GM20431 (cell line): ENCODE results near the gene PSD.
"Not testable (repeated sequence)": the region's sequence is repeated elsewhere in the genome, so short reads cannot be mapped to it uniquely, and the experiment has no call there.

Source experiments
- in situ Hi-C: fragments of 300-500 bp; cut with MseI, MboI; formaldehyde crosslinking; loops from one replicate; pipeline ENCODE4 v1.15.0; 2020; ENCODE audit warnings: low sequenced_read_pairs; ENCODE audit not compliant: unreplicated experiment

PSD gene

DNA sequence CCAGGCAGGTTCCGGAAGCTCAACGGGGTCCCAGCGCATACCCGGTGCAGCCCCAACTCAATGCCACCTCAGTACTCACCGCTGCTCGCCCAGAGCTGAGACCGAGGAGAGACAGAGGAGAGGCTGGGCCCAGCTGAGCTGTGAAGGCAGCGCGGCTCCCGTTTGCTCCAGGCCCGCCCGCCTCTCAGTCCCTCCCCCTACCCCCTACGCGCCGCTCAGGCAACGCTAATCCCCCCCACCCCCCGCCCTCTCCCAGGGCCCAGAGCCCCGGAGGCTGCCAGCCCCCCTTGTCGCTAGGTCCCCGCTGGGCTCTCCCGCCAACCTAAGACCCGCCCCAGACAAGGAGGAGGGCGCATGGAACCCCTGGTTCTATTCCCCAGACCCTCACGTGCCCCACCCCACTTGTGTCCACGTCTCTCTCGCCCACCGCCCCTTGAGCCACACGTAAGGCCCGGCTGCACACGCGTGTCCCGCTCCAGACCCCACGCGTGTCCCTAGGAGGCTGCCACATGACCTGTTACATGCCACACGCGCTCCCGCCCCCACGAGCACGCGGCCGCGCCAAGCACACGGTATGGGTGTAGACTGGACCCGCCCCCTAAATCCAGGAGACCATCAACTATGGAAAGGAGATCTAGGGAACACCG, at the start of gene PSD:
PSD (minus strand) TSS at position 164 of the 647 bp plus-strand sequence. CDS start 1,747 bp downstream, outside the sequence.
- in situ Hi-C loops: no loop called here

DNA sequence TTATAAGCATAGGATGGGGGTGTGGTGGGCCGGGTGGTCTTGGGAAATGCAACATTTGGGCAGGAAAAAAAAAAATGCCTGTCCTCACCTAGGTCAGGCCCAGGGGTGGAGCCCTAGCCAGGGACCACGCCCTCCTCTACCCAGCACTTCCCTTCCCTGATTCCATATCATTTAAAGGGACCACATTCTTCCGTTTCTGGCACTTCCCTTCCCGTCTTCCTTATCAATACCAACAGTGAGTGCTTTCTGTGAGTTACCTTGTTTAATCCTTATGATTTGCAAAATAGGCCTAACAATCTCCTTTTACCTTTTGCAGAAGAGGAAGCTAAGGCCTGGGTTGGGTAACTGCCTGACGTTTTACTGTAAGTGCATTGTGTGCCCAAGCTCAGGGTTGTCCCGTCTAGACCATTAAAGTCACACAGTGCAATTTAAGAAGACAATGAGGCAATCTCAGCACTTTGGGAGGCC, 49.4 kb upstream of the PSD start:
- in situ Hi-C loops: no loop called here

GRCh38 chr10:102467318-102467717, 48.7 kb upstream of the PSD start:
- in situ Hi-C loops: no loop called here

DNA sequence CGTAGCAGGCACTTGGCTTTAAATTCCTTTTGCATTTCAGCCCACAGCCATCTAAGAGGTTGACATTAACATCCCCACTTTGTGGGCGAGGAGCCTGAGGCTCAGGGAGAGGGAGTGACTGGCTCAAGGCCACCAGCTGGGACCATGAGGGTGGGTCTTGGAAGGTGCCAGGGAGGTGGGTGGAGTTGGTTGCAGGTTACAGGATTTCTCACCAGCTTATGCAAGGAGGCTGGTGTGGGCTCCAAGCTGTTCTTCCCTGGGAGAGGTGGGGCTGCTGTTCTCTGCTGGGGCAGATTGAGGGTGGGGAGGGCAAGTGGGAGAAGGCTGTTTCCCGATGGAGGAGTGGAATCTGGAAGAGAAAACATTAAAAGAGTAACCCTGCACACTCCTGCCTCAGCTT, 46.9 kb upstream of the PSD start:
- in situ Hi-C loops: no loop called here

DNA sequence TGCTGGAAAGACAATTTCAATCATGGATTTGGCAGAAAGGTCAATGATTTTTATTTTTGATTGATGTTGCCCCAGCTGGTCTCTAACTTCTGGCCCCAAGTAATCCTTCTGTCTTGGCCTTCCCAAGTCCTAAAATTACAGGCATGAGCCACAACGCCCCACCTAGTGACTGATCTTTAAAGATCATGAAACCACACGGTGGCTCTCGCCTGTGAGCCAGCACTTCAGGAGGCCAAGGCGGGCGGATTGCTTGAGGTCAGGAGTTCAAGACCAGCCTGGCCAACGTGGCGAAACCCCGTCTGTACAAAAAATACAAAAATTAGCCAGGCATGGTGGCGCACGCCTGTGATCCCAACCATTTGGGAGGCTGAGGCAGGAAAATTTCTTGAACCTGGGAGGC, 45.4 kb upstream of the PSD start:
- in situ Hi-C loops: no loop called here

GRCh38 chr10:102462512-102463054, 44.0 kb upstream of the PSD start:
- in situ Hi-C loops: no loop called here

DNA sequence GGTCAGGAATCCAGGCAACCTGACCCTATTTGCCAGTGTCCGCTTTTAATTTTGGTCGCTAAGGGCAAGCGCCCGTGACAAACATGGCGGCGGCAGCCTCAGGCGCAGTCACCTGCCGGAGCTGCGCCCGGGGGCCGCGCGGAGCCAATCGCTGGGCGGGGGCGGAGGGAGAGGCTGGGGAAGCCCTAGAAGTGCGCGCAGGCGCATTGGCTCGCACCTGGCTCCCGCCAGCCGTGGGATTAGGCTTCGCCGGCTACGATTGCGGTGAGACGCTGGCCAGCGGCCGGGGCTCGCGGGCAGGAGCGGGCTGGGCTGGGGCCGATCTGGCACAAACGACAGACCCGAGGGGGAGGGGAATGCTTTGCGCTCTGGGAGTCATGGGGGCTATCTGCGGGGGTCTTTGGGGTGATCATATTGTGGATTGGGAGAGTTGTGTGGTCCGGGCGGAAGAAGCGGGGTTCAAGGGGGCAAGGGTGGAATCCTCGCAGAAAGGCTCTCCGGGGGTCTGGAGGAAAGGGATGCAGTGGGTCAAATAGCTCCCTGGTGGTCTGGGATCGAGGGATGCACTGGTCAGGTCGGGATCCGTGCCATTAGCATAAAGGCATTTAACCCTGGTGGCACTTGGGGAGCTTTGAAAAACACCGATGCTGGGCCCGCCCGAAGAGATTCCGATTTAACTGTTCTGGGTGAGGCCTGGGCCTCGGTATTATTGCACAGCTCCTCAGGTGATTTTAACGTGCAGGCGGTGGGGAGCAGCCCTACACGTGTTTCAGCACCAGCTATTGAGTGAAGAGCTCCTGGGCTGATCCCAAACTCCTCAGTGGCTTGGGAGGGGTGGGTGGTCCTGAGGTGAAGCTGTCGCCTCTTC, 42.8 kb upstream of the PSD start:
- in situ Hi-C loops: no loop called here

DNA sequence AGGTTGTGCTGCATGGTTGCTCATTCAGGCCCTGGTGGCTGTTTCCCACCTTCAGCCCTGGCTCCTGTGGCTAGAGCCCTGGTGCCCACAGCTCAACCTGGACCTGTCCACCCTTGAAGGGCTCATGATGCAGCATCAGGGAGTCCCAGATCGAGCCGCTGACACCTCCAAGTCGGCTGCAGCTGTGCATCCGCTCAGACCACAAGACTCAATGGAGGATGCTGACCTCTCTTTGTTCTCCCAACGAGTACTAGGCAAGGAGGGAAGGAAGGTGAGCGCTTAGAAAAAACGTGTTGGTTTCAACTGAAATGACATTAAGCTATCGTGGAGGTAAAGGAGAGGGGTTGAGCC, 42.2 kb upstream of the PSD start:
- in situ Hi-C loops: no loop called here

GRCh38 chr10:102458656-102459055, 40.1 kb upstream of the PSD start:
- in situ Hi-C loops: no loop called here

GRCh38 chr10:102457591-102458150, 39.1 kb upstream of the PSD start:
- in situ Hi-C loops: no loop called here

GRCh38 chr10:102455893-102456471, 37.4 kb upstream of the PSD start:
- in situ Hi-C loops: no loop called here

DNA sequence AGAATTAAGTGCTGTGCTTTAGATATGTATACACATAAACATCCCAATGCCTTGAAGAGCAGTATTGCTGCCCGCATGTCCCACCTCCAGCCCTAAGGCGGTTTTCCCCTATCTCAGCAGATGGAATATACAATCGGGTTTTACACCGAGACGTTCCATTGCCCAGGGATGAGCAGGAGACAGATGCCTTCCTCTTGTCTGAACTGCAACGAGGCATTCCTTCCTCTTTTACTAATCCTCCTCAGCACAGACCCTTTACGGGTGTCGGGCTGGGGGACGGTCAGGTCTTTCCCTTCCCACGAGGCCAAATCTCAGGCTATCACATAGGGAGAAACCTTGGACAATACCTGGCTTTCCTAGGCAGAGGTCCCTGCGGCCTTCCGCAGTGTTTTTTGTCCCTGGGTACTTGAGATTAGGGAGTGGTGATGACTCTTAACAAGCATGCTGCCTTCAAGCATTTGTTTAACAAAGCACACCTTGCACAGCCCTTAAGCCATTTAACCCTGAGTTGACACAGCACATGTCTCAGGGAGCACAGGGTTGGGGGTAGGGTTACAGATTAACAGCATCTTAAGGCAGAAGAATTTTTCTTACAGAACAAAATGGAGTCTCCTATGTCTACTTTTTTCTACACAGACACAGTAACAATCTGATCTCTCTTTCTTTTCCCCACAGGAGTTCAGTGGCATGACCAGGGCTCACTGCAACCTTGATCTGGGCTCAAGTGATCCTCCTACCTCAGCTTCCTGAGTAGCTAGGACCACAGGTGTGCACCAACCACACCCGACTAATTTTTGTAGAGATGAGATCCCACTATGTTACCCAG, 36.3 kb upstream of the PSD start:
- in situ Hi-C loops: not testable (repeated sequence)

- in situ Hi-C loops: no loop called here
Measured at GRCh38 chr10:102453502-102453901, 34.9 kb upstream of the PSD start.

DNA sequence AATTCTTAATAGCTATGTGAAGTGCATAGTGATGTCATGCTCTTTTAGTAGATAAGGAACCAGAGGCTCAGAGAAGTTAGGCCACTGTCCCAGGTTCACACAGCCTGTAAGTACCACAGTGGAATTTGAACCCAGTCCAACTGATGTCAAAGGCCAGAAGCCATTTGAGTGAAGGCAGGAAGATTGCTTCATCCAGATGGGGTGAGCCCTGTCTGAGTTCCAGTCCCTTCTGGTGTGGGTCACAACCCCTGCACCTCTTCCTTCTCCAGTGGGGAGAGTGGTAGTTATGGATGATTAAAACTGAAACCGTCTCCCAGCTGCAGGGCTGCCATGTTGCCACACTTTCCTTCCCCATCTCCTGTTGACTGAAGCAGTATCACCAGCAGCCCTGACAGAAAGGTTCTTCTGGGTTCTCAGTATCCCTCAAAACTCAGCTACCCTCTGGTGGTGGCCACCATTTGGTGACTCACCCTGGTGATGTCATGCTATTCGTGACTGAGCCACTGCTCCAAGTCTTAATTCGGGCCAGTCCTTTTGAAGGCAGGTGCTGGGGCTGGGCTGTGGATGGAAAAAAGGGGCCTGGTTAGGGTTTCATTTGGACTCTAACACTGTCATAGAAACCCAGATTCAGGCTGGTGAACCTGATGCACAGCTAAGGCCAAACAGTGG, 34.2 kb upstream of the PSD start:
- in situ Hi-C loops: no loop called here

DNA sequence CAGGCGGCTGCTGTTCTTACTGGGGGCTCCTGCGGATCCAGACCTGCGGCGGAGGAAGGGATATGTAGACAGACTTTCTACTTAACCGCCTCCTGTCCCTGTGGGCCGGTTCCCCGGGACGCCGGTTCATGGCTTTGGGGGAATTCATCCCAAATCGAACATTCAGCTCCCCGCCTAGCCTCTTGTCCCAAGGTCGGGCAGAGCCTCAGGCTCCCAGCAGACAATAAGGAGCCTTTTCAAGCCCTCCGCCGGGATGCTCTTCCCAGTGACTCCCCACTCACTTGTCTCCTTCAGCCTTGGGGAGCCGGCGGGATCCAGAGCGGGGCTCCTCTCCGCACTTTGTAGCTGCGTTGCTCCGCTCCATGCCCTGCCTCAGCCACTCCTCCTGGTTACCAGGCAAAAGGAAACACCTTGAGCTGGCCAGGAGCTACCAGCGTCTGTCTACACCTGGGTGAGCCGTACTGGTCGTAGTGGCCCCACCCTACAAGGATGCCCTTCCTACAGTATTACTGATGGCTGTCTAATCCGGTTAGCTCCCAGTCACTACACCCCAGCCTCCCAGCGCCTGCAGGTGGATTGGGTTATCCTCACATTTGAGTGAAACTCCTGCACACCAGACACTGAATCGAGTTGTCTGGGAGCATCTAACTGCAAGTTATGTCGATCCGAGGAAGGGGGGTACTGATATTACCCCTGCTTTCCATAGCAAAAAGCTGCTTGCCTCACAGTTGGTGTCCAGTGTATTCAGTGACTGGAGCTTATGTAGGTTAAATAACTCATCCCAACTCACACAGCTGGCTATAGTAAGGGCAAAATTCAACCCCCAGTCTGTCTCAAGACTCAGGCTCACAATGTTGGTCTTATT, 32.8 kb upstream of the PSD start, which contains the start of gene C10orf95:
C10orf95 (minus strand) TSS at position 439 of the 865 bp plus-strand sequence. CDS start 450 bp downstream, outside the sequence.
- in situ Hi-C loops: no loop called here

DNA sequence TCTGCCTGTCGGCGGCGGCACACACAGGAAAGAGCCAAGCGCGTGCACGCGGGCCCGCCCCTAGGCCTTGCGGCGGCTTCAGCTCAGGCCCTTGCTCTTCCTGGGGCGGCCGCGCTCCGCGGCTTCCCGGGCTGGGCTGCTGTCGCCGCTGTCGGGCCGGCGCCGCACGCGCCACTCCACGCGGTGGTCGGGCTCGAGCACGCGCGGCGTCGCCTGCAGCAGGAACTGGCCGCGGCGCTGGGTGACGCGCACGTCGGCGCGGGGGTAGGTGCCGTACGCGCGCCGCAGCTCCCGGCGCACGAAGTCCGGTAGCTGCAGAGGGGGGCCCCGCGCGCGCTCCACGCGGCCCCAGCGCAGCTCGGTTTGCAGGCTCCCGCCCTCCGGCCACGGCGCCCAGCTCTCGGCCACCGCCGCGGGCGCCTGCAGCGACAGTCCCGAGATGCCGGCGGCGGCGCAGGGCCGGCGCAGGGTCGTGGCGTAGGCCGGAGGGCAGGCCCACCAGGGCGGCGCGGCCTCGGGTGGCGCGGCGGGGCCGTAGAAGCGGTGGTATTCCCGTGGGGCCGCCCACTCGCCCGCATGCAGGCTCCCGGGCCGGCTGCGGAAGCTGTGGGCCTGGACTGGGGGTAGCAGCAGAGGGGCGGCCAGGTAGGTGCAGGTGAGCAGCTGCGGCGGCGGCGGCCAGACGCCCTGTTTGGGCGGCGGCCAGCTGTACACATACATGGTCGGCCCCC, 32.0 kb upstream of the PSD start:
- in situ Hi-C loops: no loop called here

GRCh38 chr10:102450124-102450373, 31.5 kb upstream of the PSD start:
- in situ Hi-C loops: no loop called here
